22Rv1 (cell line): Measurements from ENCODE around the gene TRIM22.
"Not testable (repeated sequence)": the region's sequence is repeated elsewhere in the genome, so short reads cannot be mapped to it uniquely, and the experiment has no call there.

Experiments
- H3K27ac ChIP-seq: fragments of 450-650 bp; 2 replicates; pipeline ENCODE4 v1.5.1; 2017
- CTCF ChIP-seq: fragments of 450-650 bp; IDR thresholded peaks from 2 replicates; pipeline ENCODE4 v1.5.1; 2017; ENCODE audit warnings: mild to moderate bottlenecking
- ZFX ChIP-seq: fragments of 450-650 bp; IDR thresholded peaks from 2 replicates; pipeline ENCODE4 v1.6.1; 2017; ENCODE audit warnings: antibody characterized with exemption, borderline replicate concordance

Gene TRIM22

GRCh38 chr11:5689551-5689983 is at the start of gene TRIM22:
TSS of gene TRIM22 (plus strand) at chr11:5689790. CDS start at chr11:5696233, 6,443 bp downstream.
- no peak within 1 kb of the TSS for H3K27ac ChIP-seq
- TF ChIP-seq CTCF (no peak), ZFX (no peak)

GRCh38 chr11:5639953-5640352 is 49.6 kb upstream of the TRIM22 start:
- no peak for TF ChIP-seq ZFX
- TF ChIP-seq CTCF: no peak
- no peak overlapping the region for H3K27ac ChIP-seq

GRCh38 chr11:5643585-5643984 is 46.0 kb upstream of the TRIM22 start:
- TF ChIP-seq CTCF (no peak), ZFX (no peak)

GRCh38 chr11:5646139-5646538 is 43.5 kb upstream of the TRIM22 start:
- TF ChIP-seq CTCF (no peak), ZFX (no peak)
- H3K27ac ChIP-seq: no peak overlapping the region

More at GRCh38 chr11:5643585-5643984, 46.0 kb upstream of the TRIM22 start:
- H3K27ac ChIP-seq: no peak overlapping the region

- no peak overlapping the region for H3K27ac ChIP-seq
- no peak for TF ChIP-seq CTCF
- TF ChIP-seq ZFX: no peak
Observed at GRCh38 chr11:5655474-5655873, 34.1 kb upstream of the TRIM22 start.

- H3K27ac ChIP-seq: not testable (repeated sequence)
Observed at GRCh38 chr11:5656956-5657355, 32.6 kb upstream of the TRIM22 start.

- TF ChIP-seq CTCF (no peak), ZFX (no peak)
- no peak overlapping the region for H3K27ac ChIP-seq
Observed at GRCh38 chr11:5658318-5658717, 31.3 kb upstream of the TRIM22 start.

GRCh38 chr11:5663511-5663910 is 26.1 kb upstream of the TRIM22 start:
- H3K27ac ChIP-seq: no peak overlapping the region
- no peak for TF ChIP-seq CTCF
- no peak for TF ChIP-seq ZFX
